Nephron (organoid): Measurements from ENCODE around the gene SETBP1.

Source experiments
- H3K27ac Mint-ChIP-seq, 3 experiments: 2 replicates each; pipeline ENCODE4 v1.8.0; 2020; ENCODE audit warnings: mixed read lengths in 3 of 3, mild to moderate bottlenecking in 2 of 3, moderate library complexity in 1 of 3
- H3K27me3 Mint-ChIP-seq: 2 replicates; pipeline ENCODE4 v1.8.0; 2021; ENCODE audit warnings: low read depth, mild to moderate bottlenecking, moderate library complexity, mixed read lengths
- H3K36me3 Mint-ChIP-seq: 2 replicates; pipeline ENCODE4 v1.8.0; 2020; ENCODE audit warnings: low read depth, mixed read lengths
- H3K4me1 Mint-ChIP-seq: 2 replicates; pipeline ENCODE4 v1.8.0; 2020; ENCODE audit warnings: mixed read lengths
- H3K4me3 Mint-ChIP-seq, 3 experiments: 2 replicates each; pipeline ENCODE4 v1.8.0; 2020; ENCODE audit warnings: mild to moderate bottlenecking in 3 of 3, mixed read lengths in 3 of 3, moderate library complexity in 2 of 3
- H3K9me3 Mint-ChIP-seq: 2 replicates; pipeline ENCODE4 v1.8.0; 2020; ENCODE audit warnings: mixed read lengths
- TF ChIP-seq, protein P1 (sequence below), 3 experiments: fragments of 200-600 bp; sonication (generic); IDR thresholded peaks; one replicate each; pipeline ENCODE4 v1.5.0; 2021; ENCODE audit warnings: antibody characterized with exemption in 3 of 3; ENCODE audit not compliant: unreplicated experiment in 3 of 3

Gene SETBP1

DNA sequence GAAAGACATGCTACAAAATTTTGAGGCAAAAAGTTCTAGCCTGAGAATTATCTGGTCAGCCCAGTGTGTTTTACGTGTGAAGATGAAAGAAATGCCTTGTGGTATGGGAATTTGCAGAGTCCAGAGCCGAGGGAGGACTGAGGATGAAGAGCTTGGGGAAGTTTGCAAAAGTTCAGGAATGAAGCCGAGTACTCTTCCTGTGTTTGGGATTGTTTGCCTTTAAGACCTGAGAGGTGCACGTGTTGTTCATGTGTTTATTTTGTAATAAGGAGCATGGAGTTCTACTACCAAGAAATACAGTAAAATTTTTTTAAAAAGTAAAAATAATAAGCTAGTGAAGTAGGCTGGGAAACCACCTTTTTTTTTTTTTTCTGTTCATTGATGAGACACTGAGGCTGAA is 14.8 kb downstream of the SETBP1 start:
- TF ChIP-seq, protein P1, sequence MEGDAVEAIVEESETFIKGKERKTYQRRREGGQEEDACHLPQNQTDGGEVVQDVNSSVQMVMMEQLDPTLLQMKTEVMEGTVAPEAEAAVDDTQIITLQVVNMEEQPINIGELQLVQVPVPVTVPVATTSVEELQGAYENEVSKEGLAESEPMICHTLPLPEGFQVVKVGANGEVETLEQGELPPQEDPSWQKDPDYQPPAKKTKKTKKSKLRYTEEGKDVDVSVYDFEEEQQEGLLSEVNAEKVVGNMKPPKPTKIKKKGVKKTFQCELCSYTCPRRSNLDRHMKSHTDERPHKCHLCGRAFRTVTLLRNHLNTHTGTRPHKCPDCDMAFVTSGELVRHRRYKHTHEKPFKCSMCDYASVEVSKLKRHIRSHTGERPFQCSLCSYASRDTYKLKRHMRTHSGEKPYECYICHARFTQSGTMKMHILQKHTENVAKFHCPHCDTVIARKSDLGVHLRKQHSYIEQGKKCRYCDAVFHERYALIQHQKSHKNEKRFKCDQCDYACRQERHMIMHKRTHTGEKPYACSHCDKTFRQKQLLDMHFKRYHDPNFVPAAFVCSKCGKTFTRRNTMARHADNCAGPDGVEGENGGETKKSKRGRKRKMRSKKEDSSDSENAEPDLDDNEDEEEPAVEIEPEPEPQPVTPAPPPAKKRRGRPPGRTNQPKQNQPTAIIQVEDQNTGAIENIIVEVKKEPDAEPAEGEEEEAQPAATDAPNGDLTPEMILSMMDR (IDR thresholded peaks at IDR 0.05; ENCODE audit: unreplicated experiment in 3 of 3), result no peak

DNA sequence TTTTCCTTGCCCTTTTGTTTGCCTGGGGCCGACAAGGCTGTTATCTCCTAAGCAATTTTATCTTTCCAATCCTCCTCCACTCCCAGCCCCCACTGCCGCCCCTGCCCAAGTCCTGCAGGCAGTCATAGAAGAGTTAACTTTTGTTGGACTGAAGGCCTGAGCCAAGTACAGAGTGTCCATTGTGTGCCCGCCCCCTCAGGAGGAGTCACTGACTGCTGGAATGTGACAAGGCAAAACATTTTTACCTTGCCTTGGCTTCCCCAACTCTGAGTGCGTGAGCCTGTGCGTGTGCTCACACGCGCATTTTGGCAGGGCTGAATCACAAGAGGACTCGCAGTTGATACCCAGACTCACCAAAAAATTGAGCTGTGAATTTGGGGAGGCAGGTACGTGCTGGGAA is 16.2 kb downstream of the SETBP1 start:
- Mint-ChIP-seq H3K9me3 (no peaks in the 10 kb centered on the region), H3K4me1 (peaks cover 83% of the 10 kb centered on the region), H3K36me3 (peaks cover 43% of the 10 kb centered on the region), H3K27ac (peak overlapping the region; percentile 39 to 71 (median 47)), H3K4me3 (peak overlapping the region; percentile 7 to 50 (median 38)), H3K27me3 (no peaks in the 10 kb centered on the region)
- TF ChIP-seq, protein P1 (IDR thresholded peaks at IDR 0.05; ENCODE audit: unreplicated experiment in 3 of 3), result no peak

More for the DNA sequence above, 14.8 kb downstream of the SETBP1 start:
- H3K4me3 Mint-ChIP-seq, result no peak overlapping the region
- peak overlapping the region; percentile 8 to 74 (median 44) for H3K27ac Mint-ChIP-seq
- H3K9me3 Mint-ChIP-seq, result no peaks in the 10 kb centered on the region
- H3K27me3 Mint-ChIP-seq, result no peaks in the 10 kb centered on the region
- H3K36me3 Mint-ChIP-seq, result peaks cover 42% of the 10 kb centered on the region
- peaks cover 86% of the 10 kb centered on the region for H3K4me1 Mint-ChIP-seq

DNA sequence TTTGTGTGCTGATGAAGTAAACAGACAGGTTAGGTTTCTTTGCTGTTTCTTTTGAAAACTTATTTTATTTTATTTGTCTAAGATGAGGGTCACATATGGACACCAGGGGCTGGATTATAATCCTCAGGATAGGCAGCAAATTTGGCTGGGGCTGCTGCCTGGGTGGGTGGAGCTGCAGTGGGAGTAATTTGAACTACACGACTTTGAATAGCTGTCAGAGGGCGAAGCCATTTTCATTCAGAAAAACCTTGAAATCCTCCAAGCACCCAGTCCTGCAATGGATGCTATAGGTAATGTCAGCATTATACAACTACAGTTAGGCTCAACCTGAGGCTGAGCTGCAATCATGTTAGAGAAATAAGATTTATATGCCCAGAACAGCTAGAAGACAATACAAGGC is 16.6 kb downstream of the SETBP1 start:
- TF ChIP-seq, protein P1 (IDR thresholded peaks at IDR 0.05; ENCODE audit: unreplicated experiment in 3 of 3), result no peak
- Mint-ChIP-seq H3K27me3 (no peaks in the 10 kb centered on the region), H3K4me1 (peaks cover 83% of the 10 kb centered on the region), H3K9me3 (no peaks in the 10 kb centered on the region), H3K36me3 (peaks cover 44% of the 10 kb centered on the region), H3K27ac (peak overlapping the region; percentile 39 to 71 (median 47)), H3K4me3 (peak overlapping the region; percentile 7 to 50 (median 38))

DNA sequence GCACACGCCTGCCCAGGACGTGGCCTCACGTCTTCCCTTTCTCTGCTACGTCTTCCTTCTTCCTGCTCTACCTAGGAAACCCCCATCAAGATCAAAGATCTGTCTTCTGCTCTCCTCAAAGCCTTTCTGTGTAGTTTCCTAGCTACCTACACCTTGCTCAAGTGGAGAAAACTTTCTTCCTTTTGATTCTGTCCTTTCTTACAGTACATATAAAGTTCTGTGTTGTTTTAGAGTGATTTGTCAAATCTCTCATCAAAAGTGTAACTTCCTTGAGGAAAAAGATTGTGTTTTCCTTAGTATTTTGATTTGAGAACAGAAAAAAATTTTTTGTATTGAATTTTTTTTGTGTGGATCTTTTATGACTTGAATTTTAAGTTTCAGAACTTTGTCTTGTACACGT is 17.8 kb downstream of the SETBP1 start:
- Mint-ChIP-seq H3K36me3 (peaks cover 44% of the 10 kb centered on the region), H3K27me3 (no peaks in the 10 kb centered on the region), H3K4me3 (no peak overlapping the region), H3K4me1 (peaks cover 83% of the 10 kb centered on the region), H3K27ac (peak overlapping the region; percentile 39 to 71 (median 47)), H3K9me3 (no peaks in the 10 kb centered on the region)
- TF ChIP-seq, protein P1 (IDR thresholded peaks at IDR 0.05; ENCODE audit: unreplicated experiment in 3 of 3), result no peak

DNA sequence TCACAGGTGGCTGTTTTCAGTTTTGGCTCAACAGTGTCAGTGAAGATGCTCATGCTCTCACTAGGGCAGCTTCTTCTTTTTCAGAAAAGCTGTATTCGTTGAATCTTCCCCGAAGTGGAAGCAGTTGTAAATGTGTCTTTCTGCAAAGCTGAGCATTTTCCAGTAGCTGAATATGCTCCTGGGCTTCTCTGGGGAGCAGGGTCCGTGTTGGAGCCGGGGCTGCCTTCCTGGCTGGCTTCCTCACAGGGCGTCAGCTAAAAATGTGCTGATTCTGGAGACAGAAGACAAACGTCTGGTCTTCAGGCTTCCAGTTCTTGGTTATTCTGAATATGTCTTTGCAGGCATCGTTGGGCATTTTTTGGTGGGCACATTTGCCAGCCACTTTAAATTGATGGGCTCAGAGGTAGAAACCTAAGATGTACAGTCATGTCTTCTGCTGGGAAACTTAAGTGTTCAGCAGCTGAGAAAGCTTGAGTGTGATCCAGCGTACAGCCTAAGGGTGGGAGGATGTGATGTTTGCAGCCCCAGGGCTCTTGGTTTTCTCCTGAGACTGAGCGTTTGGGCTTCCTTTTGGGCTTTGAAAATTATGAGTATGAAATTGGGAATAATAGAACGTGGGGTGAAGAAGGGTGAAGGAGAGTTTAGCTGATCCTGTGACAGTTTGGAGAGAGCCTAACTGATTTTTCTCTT is 19.0 kb downstream of the SETBP1 start:
- TF ChIP-seq, protein P1 (IDR thresholded peaks at IDR 0.05; ENCODE audit: unreplicated experiment in 3 of 3), result no peak
- H3K4me1 Mint-ChIP-seq, result peaks cover 87% of the 10 kb centered on the region
- no peaks in the 10 kb centered on the region for H3K9me3 Mint-ChIP-seq
- peaks cover 48% of the 10 kb centered on the region for H3K36me3 Mint-ChIP-seq
- peak overlapping the region in 2 of 3 experiments; percentile 1 to 27 for H3K4me3 Mint-ChIP-seq
- H3K27ac Mint-ChIP-seq, result peak overlapping the region; percentile 84 to 85 (median 84)
- H3K27me3 Mint-ChIP-seq, result no peaks in the 10 kb centered on the region

DNA sequence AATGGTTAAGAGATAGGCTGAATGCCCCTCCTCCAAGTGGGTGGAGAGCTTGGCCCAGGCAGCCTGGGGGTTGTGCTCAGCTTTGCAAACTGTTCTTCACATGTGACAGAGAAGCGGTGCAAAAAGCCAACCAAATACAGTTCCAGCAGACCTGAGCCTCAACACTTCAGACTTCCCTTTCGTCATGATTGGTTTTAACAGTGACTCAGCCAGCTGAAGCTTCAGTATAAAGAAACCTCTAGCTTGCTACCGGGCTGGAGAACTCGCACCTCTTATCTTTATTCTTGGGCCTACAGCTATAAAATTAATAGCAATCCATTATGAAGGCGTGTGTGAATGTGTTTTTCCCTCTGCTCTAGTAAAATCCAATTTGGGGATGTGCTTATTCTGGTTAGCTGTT is 20.0 kb downstream of the SETBP1 start:
- Mint-ChIP-seq H3K4me3 (peak overlapping the region in 2 of 3 experiments; percentile 35 to 45), H3K27me3 (no peaks in the 10 kb centered on the region), H3K4me1 (peaks cover 79% of the 10 kb centered on the region), H3K36me3 (peaks cover 49% of the 10 kb centered on the region), H3K9me3 (no peaks in the 10 kb centered on the region), H3K27ac (peak overlapping the region; percentile 84 to 85 (median 84))
- TF ChIP-seq, protein P1 (IDR thresholded peaks at IDR 0.05; ENCODE audit: unreplicated experiment in 3 of 3), result no peak
